ENCODE results near the gene YWHAQ.
"Not testable (repeated sequence)": the region's sequence is repeated elsewhere in the genome, so short reads cannot be mapped to it uniquely, and the experiment has no call there.

YWHAQ gene

DNA sequence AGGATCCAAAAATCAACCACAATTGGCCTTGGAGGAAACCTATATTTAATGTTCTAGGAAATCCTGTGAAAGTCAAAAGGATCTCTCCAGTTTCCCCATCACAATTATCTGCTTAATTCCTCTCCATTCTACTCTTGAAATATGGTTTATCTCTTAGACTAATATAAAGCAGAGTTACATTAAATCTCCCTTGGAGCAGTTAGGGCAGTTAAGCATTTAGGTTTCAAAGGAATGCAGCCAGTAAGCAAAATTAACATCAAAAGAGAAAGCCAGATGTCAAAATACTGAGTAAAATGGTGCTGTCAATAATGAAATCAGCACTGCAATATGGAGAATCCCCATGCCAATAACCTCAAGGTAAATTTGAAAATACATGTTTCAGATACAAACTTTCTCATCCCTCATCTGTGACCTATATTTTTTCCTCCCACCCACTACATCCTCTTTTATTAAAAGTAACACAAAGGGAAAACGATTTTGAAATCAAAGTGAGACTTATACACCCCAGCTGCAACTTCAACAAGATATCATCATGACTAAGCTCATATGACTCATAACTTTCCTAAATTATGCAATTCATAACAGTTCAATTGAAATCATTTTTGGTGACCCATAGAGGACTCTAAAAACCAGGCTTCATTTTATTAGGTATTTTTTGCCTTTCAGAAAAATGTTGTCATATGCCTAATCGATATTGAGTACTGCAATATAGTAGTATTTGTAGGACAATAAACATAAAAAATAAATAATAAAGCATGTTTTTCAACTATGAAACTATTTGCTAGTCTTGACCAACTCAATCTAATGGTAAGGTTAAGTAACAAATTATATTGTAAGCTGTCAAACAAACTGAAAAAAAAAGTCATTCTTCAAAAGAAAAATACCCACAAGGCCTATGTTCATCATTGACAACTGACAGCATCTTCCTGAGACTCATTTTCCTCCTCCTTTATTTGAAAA, 78.3 kb downstream of the YWHAQ start:
- DNase-seq (ENCODE audit: low read depth) = no peak

DNA sequence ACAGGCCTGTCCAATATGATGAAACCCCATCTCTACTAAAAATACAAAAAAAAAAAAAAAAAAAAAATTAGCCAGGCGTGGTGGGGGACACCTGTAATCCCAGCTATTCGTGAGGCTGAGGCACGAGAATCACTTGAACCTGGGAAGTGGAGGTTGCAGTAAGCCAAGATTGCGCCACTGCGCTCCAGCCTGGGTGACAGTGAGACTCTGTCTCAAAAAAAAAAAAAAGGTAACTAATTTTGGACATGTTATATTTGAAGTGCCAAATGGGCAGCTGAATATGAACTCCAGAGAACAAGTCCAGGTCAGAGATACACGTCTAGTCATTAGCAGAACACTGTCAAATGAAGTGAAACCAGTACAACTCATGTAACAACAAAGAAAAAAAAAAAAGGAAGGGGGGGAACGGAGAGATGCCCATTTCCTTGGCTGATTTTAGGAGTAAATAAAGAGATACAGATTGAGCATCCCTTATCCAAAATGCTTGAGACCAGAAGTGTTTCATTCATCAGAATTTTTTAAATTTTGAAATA, 79.9 kb downstream of the YWHAQ start:
- DNase-seq (ENCODE audit: low read depth) = not testable (repeated sequence)

DNA sequence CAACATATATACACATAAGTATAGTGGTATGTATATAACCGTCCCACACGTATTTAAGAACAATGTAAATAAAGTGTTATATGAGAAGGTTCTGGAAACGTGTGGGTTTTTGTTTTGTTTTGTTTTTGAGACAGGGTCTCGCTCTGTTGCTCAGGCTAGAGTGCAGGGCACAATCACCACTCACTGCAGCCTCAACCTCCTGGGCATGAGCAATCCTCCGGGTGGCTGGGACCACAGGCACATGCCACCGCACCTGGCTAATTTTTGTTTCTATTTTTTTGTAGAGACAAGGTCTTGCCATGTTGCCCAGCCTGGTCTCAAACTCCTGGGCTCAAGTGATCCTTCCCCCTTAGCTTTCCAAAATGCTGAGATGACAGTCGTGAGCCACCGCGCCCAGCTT, 81.4 kb downstream of the YWHAQ start:
- no peak for DNase-seq (ENCODE audit: low read depth)

DNA sequence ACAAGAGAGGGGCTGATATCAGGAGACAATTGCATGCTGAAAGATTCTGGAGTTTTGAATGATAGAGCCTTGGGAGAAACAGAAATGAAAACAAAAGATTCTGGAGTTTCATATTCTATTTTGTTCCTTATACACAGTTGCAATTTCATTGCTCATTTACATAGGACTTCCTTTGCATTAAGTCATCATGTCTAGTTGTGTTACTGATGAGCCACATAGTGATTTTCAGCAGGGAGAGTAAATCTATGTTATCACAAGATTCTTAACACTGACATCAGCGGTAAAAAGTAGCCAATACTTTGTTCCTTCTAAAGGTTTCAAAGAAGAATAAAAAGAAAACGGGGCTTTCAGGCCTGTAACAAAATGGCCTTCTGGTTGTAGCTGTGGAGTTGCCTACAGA, 82.3 kb downstream of the YWHAQ start:
- DNase-seq (ENCODE audit: low read depth) = no peak

DNA sequence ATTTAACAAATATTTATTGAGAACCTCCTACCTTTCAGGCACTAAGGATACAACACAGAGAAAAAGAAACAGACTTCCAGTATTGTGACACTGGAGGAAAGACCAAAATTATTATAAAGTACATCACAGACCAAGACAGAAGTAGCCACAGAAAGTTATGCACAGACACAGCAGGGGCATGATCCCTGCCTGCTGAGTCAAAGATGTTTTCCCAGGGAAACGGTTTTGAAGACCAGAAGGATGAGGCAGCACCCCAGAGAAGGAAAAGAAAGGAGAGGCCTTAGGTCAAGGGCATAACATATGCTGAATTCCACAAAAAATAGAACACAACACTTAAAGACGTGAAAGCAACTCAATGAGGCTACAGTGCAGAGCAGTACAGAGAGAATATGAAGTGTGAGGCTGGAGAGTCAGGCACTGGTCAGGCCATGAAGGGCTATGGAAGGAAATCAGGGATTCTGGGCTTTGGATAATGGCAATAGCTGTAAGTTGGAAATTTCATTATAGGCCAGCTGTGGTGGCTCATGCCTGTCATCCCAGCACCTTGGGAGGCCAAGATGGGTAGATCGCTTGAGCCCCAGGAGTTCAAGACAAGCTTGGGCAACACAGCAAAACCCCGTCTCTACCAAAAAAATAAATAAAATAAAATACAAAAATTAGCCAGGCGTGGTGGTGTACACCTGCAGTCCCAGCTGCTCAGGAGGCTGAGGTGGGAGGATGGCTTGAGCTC, 83.4 kb downstream of the YWHAQ start:
- no peak for DNase-seq (ENCODE audit: low read depth)

DNA sequence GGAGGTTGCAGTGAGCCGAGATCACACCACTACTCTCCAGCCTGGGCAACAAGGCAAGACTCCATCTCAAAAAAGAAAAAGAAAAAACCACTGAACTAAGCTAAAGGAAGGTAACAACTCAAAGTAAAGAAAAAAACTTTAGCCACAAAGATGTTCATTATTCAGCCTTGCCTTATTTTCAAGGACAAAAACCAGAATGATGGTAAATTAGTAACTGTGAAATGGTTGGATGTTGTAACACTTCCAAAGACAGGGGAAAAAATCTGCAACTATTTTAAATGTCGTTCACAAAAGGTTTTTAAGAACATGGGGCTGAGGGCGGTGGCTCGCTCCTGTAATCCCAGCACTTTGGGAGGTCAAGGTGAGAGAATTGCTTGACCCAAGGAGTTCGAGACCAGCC, 85.3 kb downstream of the YWHAQ start:
- DNase-seq (ENCODE audit: low read depth) = no peak

DNA sequence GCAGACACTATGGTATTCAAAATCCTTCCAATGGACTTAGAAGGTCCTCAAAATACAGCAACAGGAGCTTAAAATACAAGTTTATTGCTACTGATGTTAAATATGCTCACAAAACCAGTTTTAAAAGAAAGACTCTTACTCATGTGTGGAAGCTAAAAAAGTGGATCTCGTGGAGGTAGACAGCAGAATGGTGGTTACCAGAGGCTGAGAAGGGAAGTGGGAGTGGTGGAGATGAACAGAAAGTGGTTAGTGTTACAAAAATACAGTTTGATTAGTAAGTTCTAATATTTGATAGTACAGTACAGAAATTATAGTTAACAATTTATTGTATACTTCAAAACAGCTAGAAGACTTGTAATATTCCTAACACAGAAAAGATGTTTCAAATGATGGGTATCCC, 87.2 kb downstream of the YWHAQ start:
- no peak for DNase-seq (ENCODE audit: low read depth)

DNA sequence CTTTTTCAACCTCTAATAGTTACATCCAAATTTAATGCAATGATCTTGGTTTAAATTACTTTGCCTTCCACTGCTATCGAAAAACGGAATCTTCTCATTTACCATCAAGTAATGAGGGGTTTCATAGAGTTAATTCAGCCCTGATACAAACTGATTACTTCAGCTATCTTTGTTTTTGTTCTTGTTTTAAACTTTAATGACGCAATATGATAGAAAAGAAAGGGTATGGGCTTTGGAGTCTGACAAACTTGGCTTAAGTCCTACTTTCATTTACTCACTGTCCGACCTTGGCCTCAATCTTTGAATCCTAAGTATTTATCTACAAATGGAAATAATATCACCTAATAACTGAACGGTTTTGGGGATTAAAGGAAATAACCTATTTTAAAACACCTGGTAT, 91.3 kb downstream of the YWHAQ start:
- no peak for DNase-seq (ENCODE audit: low read depth)

DNA sequence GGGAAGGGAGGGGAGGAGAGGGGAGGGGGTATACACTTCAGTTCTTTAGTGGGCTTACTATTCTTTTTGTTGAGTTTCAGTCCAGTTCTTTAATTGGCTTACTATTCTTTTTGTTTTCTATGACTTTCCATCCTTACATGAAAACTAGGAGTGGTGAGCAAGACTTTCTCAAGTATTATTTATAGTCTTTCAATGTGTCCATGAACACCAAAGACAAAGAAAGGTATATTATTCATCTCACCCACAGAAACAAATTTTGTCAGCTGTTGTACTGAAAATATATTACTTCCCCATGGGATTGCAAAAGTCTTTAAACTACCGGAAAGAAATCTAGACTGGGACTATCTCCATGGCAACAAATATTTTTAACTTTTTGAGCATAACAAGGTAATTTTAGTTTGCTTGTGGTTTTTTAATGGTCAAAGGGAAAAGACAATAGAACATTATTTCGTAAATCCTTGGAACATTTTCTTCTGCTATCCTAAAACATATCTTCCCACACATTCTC, 92.7 kb downstream of the YWHAQ start:
- DNase-seq (ENCODE audit: low read depth) = no peak

DNA sequence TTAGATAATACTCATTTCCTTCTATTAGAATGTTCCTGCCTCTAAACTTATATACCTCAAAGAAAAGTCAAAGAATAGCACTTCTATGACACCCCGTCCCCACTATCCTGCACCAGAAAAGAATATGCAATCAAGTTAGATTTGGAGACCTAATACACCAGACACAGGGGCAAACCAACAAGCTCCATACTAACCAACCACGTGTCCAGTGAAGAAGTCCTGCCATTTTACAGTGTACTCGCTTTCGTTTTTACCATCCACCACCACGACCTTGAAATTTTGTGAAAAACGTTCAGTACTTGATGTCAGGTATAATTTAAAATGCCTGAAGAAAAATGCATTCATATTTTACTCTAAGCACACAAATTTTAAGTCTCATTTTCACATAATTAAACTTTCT, 94.3 kb downstream of the YWHAQ start:
- no peak for DNase-seq (ENCODE audit: low read depth)

DNA sequence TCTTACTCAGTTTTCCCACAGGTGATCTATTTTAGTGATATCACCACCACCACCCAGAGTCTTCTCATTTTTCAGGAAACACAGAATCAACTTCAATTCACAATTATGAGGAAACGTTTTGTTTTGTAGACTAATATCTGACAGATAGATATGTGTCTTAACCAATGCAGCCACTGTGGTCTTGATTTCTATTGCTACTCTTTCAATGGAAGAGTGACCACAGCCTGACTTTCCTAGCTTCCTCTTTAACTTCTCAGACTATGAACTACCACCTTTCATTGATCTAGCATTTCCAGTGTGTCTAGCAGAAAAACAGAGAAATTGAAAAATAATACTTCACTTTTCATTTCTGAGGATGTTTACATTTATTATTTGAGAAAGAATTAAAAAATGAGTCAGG, 95.6 kb downstream of the YWHAQ start:
- DNase-seq (ENCODE audit: low read depth) = no peak
